A673 (cell line): ENCODE measurements around the gene SMAD6.

Source experiments
- EZH2 ChIP-seq: fragments of 200-600 bp; sonication (generic); IDR thresholded peaks from 2 replicates; pipeline ENCODE4 v1.6.1; 2017; ENCODE audit warnings: borderline replicate concordance, low read depth, mild to moderate bottlenecking, mixed read lengths, antibody characterized with exemption, low read length; ENCODE audit not compliant: poor library complexity, severe bottlenecking
- TF ChIP-seq, protein P1 (sequence below): fragments of 300-800, 200-600 bp; sonication (generic); conservative IDR thresholded peaks from 2 replicates; pipeline ENCODE4 v1.5.1; 2017; ENCODE audit warnings: low read depth, mild to moderate bottlenecking, antibody characterized with exemption, low read length, moderate library complexity, mixed read lengths

DNA sequence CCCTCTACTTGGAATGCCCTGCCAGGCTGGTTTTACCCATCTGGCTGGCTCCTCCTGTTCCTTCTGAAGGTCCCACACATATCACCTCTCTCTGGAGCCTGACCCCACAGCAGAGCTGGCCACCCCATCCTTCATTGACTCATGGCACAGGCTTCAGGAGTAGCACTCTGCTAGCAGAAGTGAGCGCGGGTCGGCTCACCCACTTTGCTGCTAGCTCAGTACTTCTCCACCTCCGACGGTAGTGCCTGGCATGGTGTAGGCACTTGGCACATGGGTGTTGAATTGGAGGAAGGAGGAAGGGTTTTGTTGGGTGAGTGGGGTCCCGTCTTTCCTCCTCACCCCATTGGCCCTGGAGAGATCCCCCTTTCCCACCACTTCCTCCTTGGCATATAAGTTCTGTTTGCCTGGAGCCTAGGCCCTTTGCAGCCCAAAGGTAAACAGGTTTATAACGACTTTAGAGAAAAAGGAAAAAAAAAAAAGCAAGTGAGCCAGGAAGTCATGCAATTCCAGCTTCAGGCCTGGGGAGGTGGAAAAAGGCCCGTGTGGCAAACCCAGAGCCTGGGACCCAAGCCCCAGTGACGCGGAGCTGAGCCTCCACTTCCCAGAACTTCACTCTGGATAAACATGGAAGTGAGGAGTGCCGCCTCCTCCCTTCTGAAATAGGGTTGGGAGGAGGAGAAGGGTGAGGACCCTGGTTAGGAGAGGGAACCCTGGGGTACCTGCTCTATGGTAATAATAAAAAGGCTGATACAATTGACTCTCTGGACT, 35.4 kb downstream of the SMAD6 start:
- TF ChIP-seq, protein P1, sequence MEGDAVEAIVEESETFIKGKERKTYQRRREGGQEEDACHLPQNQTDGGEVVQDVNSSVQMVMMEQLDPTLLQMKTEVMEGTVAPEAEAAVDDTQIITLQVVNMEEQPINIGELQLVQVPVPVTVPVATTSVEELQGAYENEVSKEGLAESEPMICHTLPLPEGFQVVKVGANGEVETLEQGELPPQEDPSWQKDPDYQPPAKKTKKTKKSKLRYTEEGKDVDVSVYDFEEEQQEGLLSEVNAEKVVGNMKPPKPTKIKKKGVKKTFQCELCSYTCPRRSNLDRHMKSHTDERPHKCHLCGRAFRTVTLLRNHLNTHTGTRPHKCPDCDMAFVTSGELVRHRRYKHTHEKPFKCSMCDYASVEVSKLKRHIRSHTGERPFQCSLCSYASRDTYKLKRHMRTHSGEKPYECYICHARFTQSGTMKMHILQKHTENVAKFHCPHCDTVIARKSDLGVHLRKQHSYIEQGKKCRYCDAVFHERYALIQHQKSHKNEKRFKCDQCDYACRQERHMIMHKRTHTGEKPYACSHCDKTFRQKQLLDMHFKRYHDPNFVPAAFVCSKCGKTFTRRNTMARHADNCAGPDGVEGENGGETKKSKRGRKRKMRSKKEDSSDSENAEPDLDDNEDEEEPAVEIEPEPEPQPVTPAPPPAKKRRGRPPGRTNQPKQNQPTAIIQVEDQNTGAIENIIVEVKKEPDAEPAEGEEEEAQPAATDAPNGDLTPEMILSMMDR: no peak
- TF ChIP-seq EZH2: no peak
